IMR-90 (cell line): ENCODE data around the gene MLLT3. TPM values are rescaled to one million over a fixed set of nuclear protein-coding genes. Genes with fewer than 3 reads are reported as not detected.

Source experiments
- ATAC-seq: fragments of 200-7000 bp; cut with Tn5 transposase; 2 replicates; pipeline ENCODE4 v1.9.1; 2020; ENCODE audit warnings: low read depth, mild to moderate bottlenecking, moderate library complexity
- BruUV-seq: library from RNA; stranded (reverse); fragments of 400-500 nt; replicated peaks from 2 replicates; lab custom pipeline; 2021; lab: Mats Ljungman, UMichigan
- CTCF ChIA-PET: fragments of 300-600 bp; formaldehyde crosslinking; extraction: SDS; loops from one replicate; lab custom pipeline; 2021; ENCODE audit warnings: antibody characterized with exemption; lab: Yijun Ruan, JAX
- POLR2A ChIA-PET: fragments of 300-600 bp; sonication (Branson Sonifier 250); formaldehyde crosslinking; loops from one replicate; lab custom pipeline; 2022; ENCODE audit warnings: antibody characterized with exemption; ENCODE audit not compliant: unreplicated experiment; lab: Charles Lee
- DNase-seq: peaks from one replicate; pipeline ENCODE4 v3.0.0; 2013
- H2AFZ ChIP-seq: replicated peaks from 2 replicates; pipeline ENCODE3; 2013; ENCODE audit warnings: low read length, mild to moderate bottlenecking; ENCODE audit not compliant: poor library complexity
- H2AK5ac ChIP-seq: 2 replicates; pipeline ENCODE4 v1.6.1; 2013; ENCODE audit warnings: low read depth, low read length, inconsistent platforms
- H2AK9ac ChIP-seq: replicated peaks from 2 replicates; pipeline ENCODE3; 2013; ENCODE audit warnings: mild to moderate bottlenecking, low read depth, low read length, moderate library complexity; ENCODE audit not compliant: poor library complexity
- H2BK120ac ChIP-seq: 2 replicates; pipeline ENCODE4 v1.6.1; 2013; ENCODE audit warnings: low read depth, low read length, inconsistent platforms
- H2BK15ac ChIP-seq: 3 replicates; pipeline ENCODE4 v1.6.1; 2013; ENCODE audit warnings: low read depth, low read length, inconsistent platforms
- H2BK20ac ChIP-seq: 2 replicates; pipeline ENCODE4 v1.6.1; 2013; ENCODE audit warnings: low read depth, mild to moderate bottlenecking, inconsistent platforms, low read length, moderate library complexity
- H2BK5ac ChIP-seq: 2 replicates; pipeline ENCODE4 v1.6.1; 2013; ENCODE audit warnings: mild to moderate bottlenecking, low read depth, low read length, inconsistent platforms; ENCODE audit not compliant: poor library complexity, severe bottlenecking
- H3K14ac ChIP-seq: replicated peaks from 2 replicates; pipeline ENCODE4 v1.6.1; 2013; ENCODE audit warnings: low read depth, low read length, inconsistent platforms
- H3K18ac ChIP-seq: 2 replicates; pipeline ENCODE4 v1.6.1; 2013; ENCODE audit warnings: low read depth, low read length, control low read depth
- H3K23ac ChIP-seq: 2 replicates; pipeline ENCODE4 v1.6.1; 2013; ENCODE audit warnings: low read depth, low read length, inconsistent platforms
- H3K27ac ChIP-seq: 2 replicates; pipeline ENCODE4 v1.5.1; 2013; ENCODE audit warnings: mild to moderate bottlenecking, control low read depth, low read length; ENCODE audit not compliant: insufficient read depth
- H3K27me3 ChIP-seq: 2 replicates; pipeline ENCODE4 v1.6.1; 2013; ENCODE audit warnings: low read length; ENCODE audit not compliant: control insufficient read depth, insufficient read depth
- H3K36me3 ChIP-seq: 2 replicates; pipeline ENCODE4 v1.6.1; 2013; ENCODE audit warnings: low read length, mixed read lengths; ENCODE audit not compliant: control insufficient read depth, insufficient read depth
- H3K4ac ChIP-seq: 2 replicates; pipeline ENCODE4 v1.6.1; 2013; ENCODE audit warnings: low read depth, low read length, inconsistent platforms
- H3K4me1 ChIP-seq: 2 replicates; pipeline ENCODE4 v1.6.1; 2013; ENCODE audit warnings: low read length, mixed read lengths; ENCODE audit not compliant: control insufficient read depth, insufficient read depth
- H3K4me2 ChIP-seq: 2 replicates; pipeline ENCODE4 v1.6.1; 2013; ENCODE audit warnings: low read depth, mild to moderate bottlenecking, control low read depth, low read length, moderate library complexity
- H3K4me3 ChIP-seq: 2 replicates; pipeline ENCODE4 v1.5.1; 2013; ENCODE audit warnings: low read depth, mild to moderate bottlenecking, control low read depth, low read length, moderate library complexity; ENCODE audit not compliant: insufficient read depth
- H3K56ac ChIP-seq: 2 replicates; pipeline ENCODE4 v1.6.1; 2013; ENCODE audit warnings: low read length, inconsistent platforms; ENCODE audit not compliant: insufficient read depth; ENCODE audit errors: extremely low read depth
- H3K79me1 ChIP-seq, 2 experiments: 2 replicates each; pipeline ENCODE4 v1.6.1; 2013; ENCODE audit warnings: low read length in 2 of 2, inconsistent platforms in 1 of 2, low read depth in 1 of 2
- H3K9ac ChIP-seq: 2 replicates; pipeline ENCODE4 v1.6.1; 2013; ENCODE audit warnings: low read depth, low read length, control low read depth
- H3K9me1 ChIP-seq: 2 replicates; pipeline ENCODE4 v1.6.1; 2013; ENCODE audit warnings: low read length, inconsistent platforms; ENCODE audit not compliant: insufficient read depth
- H3K9me3 ChIP-seq: 2 replicates; pipeline ENCODE4 v1.6.1; 2013; ENCODE audit warnings: low read length; ENCODE audit not compliant: control insufficient read depth, insufficient read depth
- H4K20me1 ChIP-seq: 2 replicates; pipeline ENCODE4 v1.6.1; 2013; ENCODE audit warnings: low read length, inconsistent platforms; ENCODE audit not compliant: insufficient read depth
- H4K5ac ChIP-seq: 2 replicates; pipeline ENCODE4 v1.6.1; 2013; ENCODE audit warnings: mild to moderate bottlenecking, low read depth, low read length, control low read depth
- H4K8ac ChIP-seq, 2 experiments: 2 replicates each; pipeline ENCODE4 v1.6.1; 2013; ENCODE audit warnings: low read depth in 2 of 2, low read length in 2 of 2, control low read depth in 1 of 2, inconsistent platforms in 1 of 2
- H4K91ac ChIP-seq: 2 replicates; pipeline ENCODE4 v1.6.1; 2013; ENCODE audit warnings: low read depth, low read length, inconsistent platforms; ENCODE audit not compliant: insufficient read depth
- CEBPB ChIP-seq: IDR thresholded peaks from 2 replicates; pipeline ENCODE4 v1.6.1; 2012; ENCODE audit warnings: low read depth, low read length, improper control_type of control experiment
- CHD1 ChIP-seq: IDR thresholded peaks from 2 replicates; pipeline ENCODE4 v1.6.1; 2012; ENCODE audit warnings: low read depth, low read length, improper control_type of control experiment
- CTCF ChIP-seq: conservative IDR thresholded peaks from 2 replicates; pipeline ENCODE4 v1.5.1; 2012; ENCODE audit warnings: mild to moderate bottlenecking, low read depth, low read length, improper control_type of control experiment
- ELK1 ChIP-seq: fragments of 150-350 bp; IDR thresholded peaks from 2 replicates; pipeline ENCODE4 v1.6.1; 2016; ENCODE audit warnings: low read depth, mild to moderate bottlenecking, low read length, moderate library complexity, borderline replicate concordance
- FOS ChIP-seq: fragments of 150-350 bp; IDR thresholded peaks from 2 replicates; pipeline ENCODE4 v1.6.1; 2016; ENCODE audit warnings: low read depth, low read length
- MAFK ChIP-seq: IDR thresholded peaks from 2 replicates; pipeline ENCODE4 v1.6.1; 2012; ENCODE audit warnings: low read depth, low read length, improper control_type of control experiment
- MAZ ChIP-seq: IDR thresholded peaks from 2 replicates; pipeline ENCODE4 v1.6.1; 2012; ENCODE audit warnings: low read depth, mild to moderate bottlenecking, low read length, improper control_type of control experiment, moderate library complexity, borderline replicate concordance
- MXI1 ChIP-seq: IDR thresholded peaks from 2 replicates; pipeline ENCODE4 v1.6.1; 2012; ENCODE audit warnings: low read depth, mild to moderate bottlenecking, low read length, moderate library complexity, borderline replicate concordance
- NFE2L2 ChIP-seq: fragments of 150-350 bp; IDR thresholded peaks from 2 replicates; pipeline ENCODE4 v1.6.1; 2016; ENCODE audit warnings: low read depth, mild to moderate bottlenecking, low read length
- POLR2A ChIP-seq: IDR thresholded peaks from 2 replicates; pipeline ENCODE4 v1.6.1; 2012; ENCODE audit warnings: mild to moderate bottlenecking, low read depth, low read length
- RAD21 ChIP-seq: IDR thresholded peaks from 2 replicates; pipeline ENCODE4 v1.6.1; 2012; ENCODE audit warnings: low read length, improper control_type of control experiment
- RFX5 ChIP-seq: IDR thresholded peaks from 2 replicates; pipeline ENCODE4 v1.8.0; 2012; ENCODE audit warnings: low read depth, mild to moderate bottlenecking, low read length, moderate library complexity
- USF2 ChIP-seq: fragments of 150-350 bp; IDR thresholded peaks from 2 replicates; pipeline ENCODE4 v1.6.1; 2017; ENCODE audit warnings: mild to moderate bottlenecking, antibody characterized with exemption, low read length, low read depth
- WGBS, 2 experiments: methylation state at CpG; one replicate each; pipeline versions ENCODE4 v1.1.5 to v1.1.7; 2013; ENCODE audit warnings: missing lambda C conversion rate in 2 of 2; ENCODE audit not compliant: insufficient read length in 1 of 2; ENCODE audit errors: extremely low coverage in 2 of 2; 5-methylcytosine and 5-hydroxymethylcytosine counted together
- dilution Hi-C: fragments of 300-500 bp; cut with HindIII; formaldehyde crosslinking; loops from one replicate; pipeline ENCODE4 v1.14.3; 2018; ENCODE audit warnings: low sequenced_read_pairs; ENCODE audit not compliant: unreplicated experiment
- in situ Hi-C: fragments of 300-500 bp; cut with MboI; formaldehyde crosslinking; loops from 3 replicates; pipeline ENCODE4 v1.14.3; 2019; ENCODE audit warnings: low sequenced_read_pairs, inconsistent platforms, mixed read lengths
- intact Hi-C: fragments of 100-400 bp; cut with micrococcal nuclease; formaldehyde crosslinking; loops from 2 replicates; pipeline ENCODE4 v1.10.0; 2022
- polyA plus RNA-seq, 3 experiments: library from polyadenylated mRNA; depleted of rRNA; stranded (reverse); fragments of >200 nt; gene quantifications; 2 replicates each; pipeline ENCODE4 v1.2.3, GENCODE V29; 2012; ENCODE audit warnings: low replicate concordance in 1 of 3
- total RNA-seq: library from RNA; depleted of rRNA; stranded (reverse); fragments of >200 nt; gene quantifications from 2 replicates; pipeline ENCODE4 v1.2.3, GENCODE V29; 2012

MLLT3 gene
- total and polyA plus RNA-seq, 2 of the 4 experiments (the other 2 are of a cell fraction) = 10.4 to 21.1 TPM

- Histone ChIP-seq H3K4ac (no peak overlapping the region), H3K18ac (no peak overlapping the region; the same call in 1 of the 2 replicates)
- TF ChIP-seq MXI1 = no peak
- peak; percentile 84 for TF ChIP-seq RAD21
- TF ChIP-seq ELK1 = no peak
- no peak for TF ChIP-seq MAFK
- TF ChIP-seq CTCF = peak; percentile 83
- TF ChIP-seq CEBPB = no peak
- TF ChIP-seq NFE2L2 = no peak
- no peak for TF ChIP-seq CHD1
- TF ChIP-seq USF2 = no peak
- TF ChIP-seq POLR2A = 0 out of 2 replicates have a peak, but pooled peaks have one; percentile 44
- peak; percentile 61; the same call in 1 of the 2 replicates for TF ChIP-seq MAZ
- no peak for TF ChIP-seq FOS
- TF ChIP-seq RFX5 = no peak
Observed at GRCh38 chr9:20624201-20625002, 2.1 kb upstream of the MLLT3 start.

More at GRCh38 chr9:20624201-20625002, 2.1 kb upstream of the MLLT3 start:
- H3K4me1 ChIP-seq = peaks cover 4% of the 10 kb centered on the region
- H3K9me1 ChIP-seq = no peaks in the 10 kb centered on the region
- WGBS, 2 experiments = no CpG with 5 or more reads among the region's 21 CpGs
- H4K91ac ChIP-seq = no peak overlapping the region
- POLR2A ChIA-PET = no interaction called here
- no peak overlapping the region for H3K27ac ChIP-seq
- dilution Hi-C loops (no loop called here), in situ Hi-C loops (loop anchor here (5.0 kb wide), 4 partner anchors 267 to 697 kb away; no protein-coding TSS in a partner anchor), intact Hi-C loops (loop anchor here (1.0 to 5.0 kb wide), 5 partner anchors 54 to 698 kb away; no protein-coding TSS in a partner anchor)
- H3K56ac ChIP-seq = peak overlapping the region; percentile 19; the same call in 1 of the 2 replicates
- peak overlapping the region; percentile 74 for H3K4me3 ChIP-seq
- H4K20me1 ChIP-seq = peaks cover 6% of the 10 kb centered on the region; the same call in 1 of the 2 replicates
- H3K14ac ChIP-seq = peak overlapping the region; percentile 23; the same call in 1 of the 2 replicates
- H3K9ac ChIP-seq = peak overlapping the region; percentile 59
- no peaks in the 10 kb centered on the region for H3K9me3 ChIP-seq
- H2AK5ac ChIP-seq = no peak overlapping the region
- H3K79me1 ChIP-seq = peaks cover 15 to 16% of the 10 kb centered on the region in 2 experiments; a peak in 3 of 4 replicates
- peak overlapping the region; percentile 94 for H3K4me2 ChIP-seq
- CTCF ChIA-PET = interaction anchor here (0.6 to 2.0 kb wide), 12 partner anchors 15 to 487 kb away, joined by 3 to 15 read pairs (median 4); no protein-coding TSS in a partner anchor
- peak overlapping the region; percentile 2; the same call in 1 of the 2 replicates for H4K5ac ChIP-seq
- H2BK20ac ChIP-seq = no peak overlapping the region
- no peak overlapping the region; the same call in 1 of the 2 replicates for H3K23ac ChIP-seq
- peaks cover 3% of the 10 kb centered on the region; the same call in 1 of the 2 replicates for H3K36me3 ChIP-seq
- peak; percentile 79 for DNase-seq
- no peak overlapping the region for H2BK5ac ChIP-seq
- ATAC-seq = 0 out of 2 replicates have a peak, but pooled peaks have one; percentile 7
- peak overlapping the region; percentile 5; the same call in 1 of the 3 replicates for H2BK15ac ChIP-seq
- H2AK9ac ChIP-seq = no peak overlapping the region
- no peak overlapping the region for H4K8ac ChIP-seq
- no peak overlapping the region for H2BK120ac ChIP-seq
- H3K27me3 ChIP-seq = no peaks in the 10 kb centered on the region
- no TSS peak for BruUV-seq
- peak overlapping the region; percentile 83 for H2AFZ ChIP-seq
